LNCAP (cell line): ENCODE data around the gene IL1F10.

ENCODE experiments used
- CTCF ChIP-seq: fragments of 450-650 bp; IDR thresholded peaks from 2 replicates; pipeline ENCODE4 v1.5.1; 2017; ENCODE audit warnings: mild to moderate bottlenecking

IL1F10 gene

GRCh38 chr2:113093613-113093977, 25.8 kb downstream of the IL1F10 start:
- no peak for TF ChIP-seq CTCF

- TF ChIP-seq CTCF: no peak
Measured at GRCh38 chr2:113098041-113098440, 30.3 kb downstream of the IL1F10 start.

GRCh38 chr2:113098532-113098931, 30.8 kb downstream of the IL1F10 start:
- TF ChIP-seq CTCF: no peak

- no peak for TF ChIP-seq CTCF
Measured at GRCh38 chr2:113102133-113102532, 34.4 kb downstream of the IL1F10 start.

- TF ChIP-seq CTCF: no peak
Measured at GRCh38 chr2:113103277-113103676, 35.5 kb downstream of the IL1F10 start.

- no peak for TF ChIP-seq CTCF
Measured at GRCh38 chr2:113104054-113104611, 36.4 kb downstream of the IL1F10 start.

- no peak for TF ChIP-seq CTCF
Measured at GRCh38 chr2:113105047-113105785, 37.4 kb downstream of the IL1F10 start.
